GM19099 (cell line): ENCODE results near the gene HERC2.

Source experiments
- POLR2A ChIP-seq: IDR thresholded peaks from 3 replicates; pipeline ENCODE4 v1.6.1; 2011; ENCODE audit warnings: low read depth; ENCODE audit not compliant: insufficient read length; ENCODE audit errors: extremely low read depth

Gene HERC2

DNA sequence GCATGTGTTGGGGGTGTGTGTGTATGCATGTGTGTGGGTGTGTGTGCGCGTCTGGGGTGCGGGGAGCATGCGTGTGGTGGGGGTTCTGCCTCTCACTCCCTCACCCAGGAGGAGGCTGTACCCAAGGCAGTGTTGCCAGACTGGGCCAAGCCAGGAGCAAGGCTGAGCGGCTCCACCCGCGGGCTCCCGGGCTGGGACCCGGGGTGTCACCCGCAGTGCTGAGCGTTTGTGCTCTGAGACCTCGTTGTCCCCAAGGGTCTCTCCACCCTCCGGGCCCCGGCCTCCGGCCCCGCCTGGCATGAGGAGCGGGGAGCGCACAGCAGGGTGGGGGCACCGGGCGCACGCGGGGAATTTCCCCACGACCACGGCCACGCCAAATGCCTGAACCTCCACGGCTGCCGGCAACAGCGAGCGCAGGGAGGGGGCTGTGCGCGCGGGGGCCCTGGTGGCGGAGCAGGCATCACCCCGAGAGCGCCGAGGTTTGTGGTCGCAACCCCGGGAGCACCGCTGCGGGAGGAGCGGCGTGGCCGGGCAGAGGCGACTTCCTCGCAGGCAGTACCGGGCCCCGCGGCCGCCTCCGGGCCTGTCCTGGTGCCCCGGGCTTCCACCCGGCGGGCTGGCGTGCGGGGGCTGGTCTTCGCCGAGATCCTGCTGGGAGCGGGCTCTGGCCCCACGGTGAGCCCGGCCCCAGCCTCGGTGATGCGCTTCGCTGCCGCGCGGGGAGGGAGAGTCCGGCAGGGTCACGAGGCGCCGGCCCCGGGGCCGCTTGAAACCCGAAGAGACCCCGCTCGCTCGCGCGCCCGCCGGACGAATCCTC lies 215.5 kb downstream of the HERC2 start:
- TF ChIP-seq POLR2A = no peak

DNA sequence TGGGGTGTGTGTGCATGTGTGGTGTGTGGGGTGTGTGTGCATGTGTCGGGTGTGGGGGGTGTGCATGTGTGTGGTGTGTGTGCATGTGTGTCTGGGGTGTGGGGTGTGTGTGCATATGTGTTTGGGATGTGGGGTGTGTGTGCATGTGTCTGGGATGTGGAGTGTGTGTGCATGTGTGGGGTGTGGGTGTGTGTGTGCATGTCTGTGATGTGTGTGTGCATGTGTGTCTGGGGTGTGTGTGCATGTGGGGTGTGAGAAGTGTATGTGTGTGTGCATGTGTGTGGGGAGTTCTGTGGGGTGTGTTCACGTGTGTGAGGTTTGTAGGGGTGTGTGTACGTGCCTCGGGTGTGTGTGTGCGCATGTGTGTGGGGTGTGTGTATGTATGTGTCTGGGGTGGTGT lies 216.2 kb downstream of the HERC2 start:
- TF ChIP-seq POLR2A = no peak

DNA sequence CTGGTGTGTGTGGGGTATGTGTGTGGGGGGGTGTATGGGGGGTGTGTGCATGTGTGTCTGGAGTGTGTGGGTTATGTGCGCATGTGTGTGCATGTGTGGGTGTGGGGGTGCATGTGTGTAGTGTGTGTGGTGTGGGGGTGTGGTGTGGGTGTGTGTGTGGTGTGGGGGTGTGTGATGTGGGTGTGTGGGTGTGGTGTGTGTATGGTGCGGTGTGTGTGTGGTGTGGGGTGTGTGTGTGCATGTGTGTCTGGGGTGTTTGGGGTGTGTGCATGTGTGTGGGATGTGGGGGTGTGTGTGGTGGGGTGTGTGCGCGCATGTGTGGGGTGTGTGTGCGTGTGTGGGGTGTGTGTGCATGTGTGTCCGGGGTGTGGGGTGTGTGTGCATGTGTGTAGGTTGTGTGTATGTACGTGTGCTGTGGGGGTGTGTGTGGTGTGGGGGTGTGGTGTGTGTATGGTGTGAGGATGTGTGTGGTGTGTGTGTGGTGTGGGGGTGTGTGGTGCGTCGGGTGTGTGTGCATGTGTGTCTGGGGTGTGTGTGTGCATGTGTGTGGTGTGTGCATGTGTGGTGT lies 216.7 kb downstream of the HERC2 start:
- TF ChIP-seq POLR2A = no peak

DNA sequence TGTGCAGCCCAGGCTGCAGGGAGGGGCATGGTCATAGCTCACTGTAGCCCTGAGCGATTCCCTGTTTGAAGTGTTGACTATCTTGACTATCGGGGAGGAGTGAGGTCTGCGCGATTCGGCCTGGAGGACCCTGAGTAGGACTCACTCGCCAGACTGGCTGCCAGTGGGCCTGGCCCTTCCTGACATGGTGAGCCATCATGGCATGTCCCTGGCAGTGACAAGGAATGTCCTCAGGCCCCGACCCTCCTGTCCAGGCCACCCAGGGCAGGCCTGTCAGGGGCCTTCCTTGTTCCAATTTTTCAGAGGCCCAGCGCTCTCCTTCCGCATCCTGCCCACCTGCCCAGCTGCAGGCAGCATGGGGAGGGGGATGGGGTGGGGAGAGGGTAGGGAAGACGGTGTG lies 217.7 kb downstream of the HERC2 start:
- no peak for TF ChIP-seq POLR2A

DNA sequence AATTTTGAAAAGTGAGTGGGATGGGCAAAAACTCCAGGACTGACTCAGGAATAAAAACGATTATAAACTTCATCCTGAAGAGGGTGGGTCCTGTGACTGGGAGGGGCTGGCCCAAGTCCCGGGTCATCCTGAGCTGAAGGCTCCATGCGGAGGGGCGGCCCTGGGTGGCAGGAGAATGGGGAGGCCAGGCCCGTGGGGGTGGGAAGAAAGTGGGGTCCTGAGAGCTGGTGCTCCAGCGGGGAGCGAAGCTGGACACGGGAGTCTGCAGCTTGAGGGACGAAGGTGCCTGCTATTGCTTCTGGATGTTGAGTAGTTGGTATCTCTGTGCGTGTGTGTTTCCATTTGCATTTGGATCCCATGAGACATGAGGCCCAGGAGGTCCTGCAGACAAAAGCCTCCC lies 218.1 kb downstream of the HERC2 start:
- no peak for TF ChIP-seq POLR2A

DNA sequence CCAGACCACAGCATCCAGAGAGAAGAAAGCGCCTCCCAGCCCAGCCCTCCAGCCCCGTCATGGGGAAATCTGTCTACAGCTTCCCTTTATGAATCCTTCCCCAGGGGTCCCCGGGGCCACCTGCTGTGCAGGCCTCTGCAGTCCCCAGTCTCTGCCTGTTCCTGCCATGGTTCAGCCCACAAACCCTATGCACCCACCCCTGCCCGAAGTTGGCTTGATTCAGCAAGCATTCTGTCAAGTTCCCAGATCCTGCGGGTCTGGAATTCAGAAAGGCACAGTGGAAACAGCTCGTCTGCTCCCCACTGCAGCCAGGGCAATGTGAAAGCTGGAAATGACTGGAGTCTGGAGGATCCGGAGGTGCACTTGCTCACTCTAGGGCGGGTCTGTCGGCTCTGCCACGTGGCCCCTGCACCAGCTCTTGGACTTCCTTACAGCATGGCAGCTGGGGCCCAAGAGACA lies 220.0 kb downstream of the HERC2 start:
- TF ChIP-seq POLR2A = no peak

DNA sequence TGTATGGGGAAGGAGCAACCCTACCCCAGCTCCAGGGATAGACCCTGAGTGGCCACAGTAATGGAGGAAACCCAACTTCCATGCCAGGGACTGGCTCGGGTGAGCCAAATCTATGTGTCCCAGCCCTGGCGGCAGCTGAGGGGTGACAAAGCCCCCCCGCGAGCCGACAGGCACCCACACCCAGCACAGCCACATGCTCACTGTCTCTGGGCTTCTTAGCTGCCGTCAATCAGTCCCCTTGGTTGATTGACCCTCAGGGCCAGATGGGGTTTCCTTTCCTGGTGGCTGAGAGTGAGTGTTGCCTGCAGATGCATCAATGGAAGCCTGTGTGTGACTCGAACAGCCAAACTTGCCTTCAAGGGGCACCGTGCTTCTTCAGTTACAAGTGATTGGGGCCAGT lies 220.8 kb downstream of the HERC2 start:
- TF ChIP-seq POLR2A = no peak

DNA sequence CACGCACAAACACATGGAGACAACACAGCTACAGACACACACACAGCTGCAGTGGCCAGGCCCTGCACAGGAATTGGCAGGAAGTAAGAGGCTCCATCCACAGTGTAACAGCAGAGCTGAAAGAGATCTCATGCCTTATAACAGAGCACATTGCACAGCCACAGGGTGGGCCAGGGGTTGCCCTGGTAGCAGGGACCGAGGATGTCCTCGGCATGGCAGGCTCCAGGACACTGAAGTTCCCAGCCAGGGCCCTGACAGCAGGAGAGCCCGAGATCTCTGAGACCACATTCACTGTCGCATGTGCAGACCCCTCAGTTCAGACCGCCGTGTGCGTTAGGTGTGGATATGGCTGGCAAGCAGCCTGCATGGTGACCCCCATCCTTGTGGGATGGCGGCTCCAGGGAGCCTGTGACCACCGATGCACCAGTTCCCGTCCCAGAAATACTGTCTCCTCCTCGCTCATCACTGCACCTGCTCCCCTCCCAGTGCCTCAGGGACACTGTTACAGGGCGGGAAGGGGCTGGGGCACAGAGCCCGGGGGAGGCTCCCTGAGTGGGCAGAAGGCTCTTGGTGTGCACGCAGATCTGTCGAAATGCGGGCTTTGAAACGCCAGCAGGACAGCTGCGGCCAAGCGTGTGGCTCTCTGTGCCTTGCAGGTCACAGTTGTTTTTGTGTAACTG lies 221.3 kb downstream of the HERC2 start:
- no peak for TF ChIP-seq POLR2A

DNA sequence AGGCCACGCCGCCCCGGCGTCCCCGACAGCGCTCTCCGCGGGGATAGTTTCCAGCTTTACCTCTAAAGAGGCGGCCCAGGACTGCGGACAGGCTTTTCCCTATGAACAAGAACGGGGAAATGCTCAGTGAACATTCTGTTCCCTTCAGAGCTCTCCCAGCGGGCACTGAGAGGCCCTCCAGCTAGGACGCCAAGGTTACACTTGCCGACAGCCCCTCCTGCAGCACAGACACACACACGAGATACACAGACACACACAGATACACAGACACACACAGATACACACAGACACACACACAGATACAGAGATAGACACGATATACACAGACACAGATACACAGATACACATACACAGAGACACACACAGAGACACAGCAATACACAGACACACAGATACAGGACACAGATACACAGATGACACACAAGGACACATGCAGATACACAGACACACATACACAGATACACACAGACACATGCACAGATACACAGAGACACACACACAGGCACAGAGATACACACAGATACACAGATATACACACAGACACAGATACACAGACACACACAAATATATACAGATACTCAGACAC lies 222.3 kb downstream of the HERC2 start:
- no peak for TF ChIP-seq POLR2A

DNA sequence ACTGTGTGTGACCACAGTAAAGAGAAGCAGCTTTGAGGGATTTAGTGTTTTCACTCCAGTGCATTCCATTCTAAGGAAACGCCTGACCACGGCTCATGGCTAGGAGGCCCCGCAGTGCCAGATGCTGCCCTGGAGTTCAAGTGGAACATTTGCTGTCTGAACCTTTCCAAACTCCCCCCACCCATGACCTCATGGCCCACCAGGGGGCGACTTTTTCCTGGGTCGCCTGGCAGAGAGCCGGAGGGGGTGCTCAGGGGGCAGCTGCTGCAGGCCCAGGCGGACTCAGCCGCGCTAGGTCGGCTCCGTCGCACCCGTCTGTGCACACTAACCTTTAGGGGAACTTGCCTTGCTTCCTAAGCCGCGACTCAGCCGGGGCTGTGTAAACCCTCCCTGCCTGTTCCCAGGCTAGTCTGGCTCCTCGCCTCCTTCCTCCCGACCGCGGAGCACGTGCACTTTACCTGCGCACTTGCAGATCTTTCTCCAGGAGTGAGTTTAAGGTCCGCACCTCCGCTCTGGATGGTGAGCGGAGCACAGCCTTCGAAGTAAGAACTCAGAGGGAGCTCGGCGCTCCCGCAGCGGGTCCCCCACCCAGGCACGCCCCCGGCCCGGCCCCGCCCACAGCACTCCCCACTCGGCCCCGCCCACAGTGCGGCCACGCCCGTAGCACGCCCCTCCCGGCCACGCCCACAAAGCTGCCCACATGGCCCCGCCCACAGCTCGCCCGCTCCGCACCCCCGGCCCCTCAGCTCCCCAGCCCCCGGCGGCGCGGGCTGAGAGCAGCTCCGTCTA lies 223.0 kb downstream of the HERC2 start, which contains the start of gene OCA2:
TSS of gene OCA2 (minus strand) at position 550 of the 789 bp plus-strand sequence. CDS start 17,441 bp downstream, outside the sequence.
- TF ChIP-seq POLR2A = no peak

DNA sequence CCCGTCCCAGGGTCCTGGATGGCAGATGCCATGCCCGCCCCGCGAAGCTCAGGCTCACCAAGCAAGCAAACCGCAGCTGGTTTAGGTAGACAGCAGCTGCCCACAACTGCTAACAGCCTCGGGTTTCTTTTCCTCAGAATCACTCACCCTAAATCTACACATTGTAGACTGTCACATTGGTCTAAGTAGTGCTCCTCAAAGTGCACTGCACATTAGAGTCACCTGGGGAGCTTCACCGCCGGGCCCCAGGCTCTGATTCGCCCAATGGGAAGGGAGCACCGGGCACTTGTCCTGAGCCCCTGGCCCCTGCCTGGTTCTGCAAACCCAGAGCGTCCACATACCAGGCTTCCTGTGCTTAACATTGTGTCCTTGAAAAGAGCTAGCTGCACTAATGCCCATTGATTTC lies 223.6 kb downstream of the HERC2 start:
- no peak for TF ChIP-seq POLR2A

DNA sequence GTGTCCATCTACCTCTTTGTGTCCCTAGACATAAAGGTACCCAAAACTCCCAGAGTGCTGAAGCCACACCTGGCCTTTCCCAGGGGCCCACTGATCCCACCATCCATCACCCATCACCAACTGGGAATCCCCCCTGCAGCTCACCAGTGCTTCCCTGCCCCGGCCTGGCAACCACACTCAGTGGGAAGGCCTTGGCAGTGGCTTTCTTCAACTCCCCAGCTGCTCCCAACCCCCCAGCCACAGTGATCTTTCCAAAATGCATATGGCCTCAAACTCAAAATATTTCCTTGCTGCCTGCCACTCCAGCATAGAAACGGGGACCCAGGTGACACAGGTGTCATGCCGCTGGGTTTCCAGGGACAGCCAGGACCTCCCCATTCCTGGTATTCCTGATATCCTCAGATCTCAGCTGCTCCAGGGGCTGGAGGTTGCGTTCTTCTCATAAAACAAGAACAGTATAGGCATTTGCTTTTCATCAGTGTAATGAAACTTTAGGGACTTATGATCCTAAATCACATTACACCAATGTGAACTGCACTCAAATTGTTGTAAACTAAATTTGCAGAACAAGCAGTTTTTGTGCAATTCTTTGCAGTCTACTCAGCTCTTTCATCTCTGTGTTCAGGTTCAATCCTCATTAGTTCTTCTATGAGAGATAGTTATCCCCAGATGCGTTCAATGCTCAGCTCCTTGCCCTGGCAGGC lies 224.2 kb downstream of the HERC2 start:
- no peak for TF ChIP-seq POLR2A

DNA sequence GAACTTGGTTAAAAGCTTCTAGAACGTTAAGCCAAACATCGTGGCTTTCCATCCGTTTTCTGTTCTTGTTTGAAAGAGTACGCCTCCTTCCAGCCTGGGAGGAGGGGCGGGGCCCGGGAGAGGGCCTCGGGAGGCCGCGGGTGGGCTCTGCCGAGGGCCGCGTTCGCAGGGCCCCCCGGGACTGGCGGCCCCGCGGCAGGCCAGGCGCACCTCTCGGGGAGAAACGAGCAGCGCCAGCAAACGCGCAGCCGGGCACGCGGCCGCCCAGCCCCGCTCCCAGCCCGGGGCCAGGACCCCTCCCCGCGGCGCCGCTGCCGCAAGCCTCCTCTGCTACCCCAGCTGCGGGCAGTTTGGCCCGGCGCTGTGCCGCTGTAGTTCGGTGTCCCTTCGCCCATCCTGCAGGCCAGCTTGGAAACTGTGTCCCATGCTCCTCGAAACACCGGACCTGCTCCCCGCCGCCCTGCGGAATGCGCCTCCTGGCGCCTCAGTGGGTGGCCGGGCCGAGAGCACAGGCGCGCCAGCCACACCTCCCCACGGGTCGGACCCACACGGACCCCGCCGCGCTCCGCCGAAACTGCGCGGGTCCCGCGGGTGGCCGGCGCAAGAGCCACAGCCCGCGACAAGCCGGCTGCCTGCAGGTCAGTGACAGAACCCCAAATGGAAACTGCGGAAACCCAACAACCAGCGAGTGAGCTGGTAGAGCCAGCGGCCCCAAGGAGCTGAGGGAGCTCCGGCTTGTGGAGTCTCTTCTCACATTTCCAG lies 225.1 kb downstream of the HERC2 start:
- TF ChIP-seq POLR2A = no peak

DNA sequence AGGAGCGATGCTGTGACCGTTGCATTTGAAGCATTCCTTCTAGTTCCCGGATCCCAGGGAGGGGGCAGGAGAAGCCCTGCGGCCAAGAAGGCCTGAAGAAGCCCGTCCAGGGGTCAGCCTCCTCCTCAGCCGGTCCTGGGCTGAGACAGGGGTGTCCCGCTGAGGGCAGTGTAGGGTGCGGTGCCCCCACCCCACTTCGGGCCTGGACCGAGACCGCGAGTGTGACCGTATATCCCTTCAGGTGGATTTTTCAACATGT lies 225.6 kb downstream of the HERC2 start:
- no peak for TF ChIP-seq POLR2A
